NCI-H2196 (cell line): ENCODE data around the gene HOXC9.

Experiments used
- DNase-seq: peaks from one replicate; lab custom pipeline; 2025; ENCODE audit not compliant: unreplicated experiment; lab: John Stamatoyannopoulos, UW

Gene HOXC9

GRCh38 chr12:54025499-54026405, 25.8 kb downstream of the HOXC9 start:
- no peak for DNase-seq

GRCh38 chr12:54026640-54027441, 26.9 kb downstream of the HOXC9 start:
- DNase-seq, result no peak

- no peak for DNase-seq
These were observed 27.5 kb downstream of the HOXC9 start for GRCh38 chr12:54027442-54027786.

GRCh38 chr12:54028314-54029201, 28.6 kb downstream of the HOXC9 start, which contains the start of gene HOXC6:
HOXC6 (plus strand) TSS chr12:54028440; CDS start chr12:54028522, 82 bp downstream.
- DNase-seq, result no peak

GRCh38 chr12:54029529-54030441, 29.8 kb downstream of the HOXC9 start:
- no peak for DNase-seq

GRCh38 chr12:54030442-54030801, 30.5 kb downstream of the HOXC9 start:
- no peak for DNase-seq

GRCh38 chr12:54030889-54031471, 31.0 kb downstream of the HOXC9 start:
- no peak for DNase-seq

GRCh38 chr12:54031480-54031879, 31.5 kb downstream of the HOXC9 start:
- DNase-seq, result no peak

GRCh38 chr12:54032086-54032619, 32.2 kb downstream of the HOXC9 start:
- DNase-seq, result no peak

- DNase-seq, result peak; percentile 78
These were observed 32.7 kb downstream of the HOXC9 start, which contains the start of gene HOXC5 for GRCh38 chr12:54032627-54033100. HOXC5 (plus strand) TSS chr12:54033050; CDS start chr12:54033123, 73 bp downstream.

GRCh38 chr12:54033106-54033979, 33.4 kb downstream of the HOXC9 start:
- no peak for DNase-seq

- no peak for DNase-seq
These were observed 34.2 kb downstream of the HOXC9 start for GRCh38 chr12:54033980-54034784.

- DNase-seq, result no peak
These were observed 34.9 kb downstream of the HOXC9 start for GRCh38 chr12:54034785-54035310.

- no peak for DNase-seq
These were observed 35.8 kb downstream of the HOXC9 start for GRCh38 chr12:54035568-54036264.

GRCh38 chr12:54036620-54037359, 36.8 kb downstream of the HOXC9 start:
- no peak for DNase-seq
